ENCODE results near the gene BANP. TPM values are rescaled to one million over a fixed set of nuclear protein-coding genes. Genes with fewer than 3 reads are reported as not detected.
"Not testable (repeated sequence)": the region's sequence is repeated elsewhere in the genome, so short reads cannot be mapped to it uniquely, and the experiment has no call there.

BANP gene
- total and polyA plus RNA-seq, 2 donors (not counting 3 experiments of a cell fraction or from before 2014, with no cell fraction given): 22.4 to 33.8 TPM

- CTCF ChIA-PET; H3K9me1 ChIP-seq (replicated peaks; ENCODE audit: control insufficient read depth, extremely low read depth, insufficient read depth, low read length); H4K20me1 ChIP-seq (replicated peaks; ENCODE audit: control insufficient read depth, extremely low read depth, insufficient read depth, low read length); H2AFZ ChIP-seq (ENCODE audit: low read depth, low read length); H3K79me2 ChIP-seq (ENCODE audit: control insufficient read depth, insufficient read depth, low read length); H3K9ac ChIP-seq (replicated peaks; ENCODE audit: extremely low read depth, insufficient read depth, low read length); H3K4me3 ChIP-seq (replicated peaks in 1 of 3; ENCODE audit: insufficient read depth in 1 of 3, low read depth in 1 of 3, low read length in 3 of 3); BruUV-seq (replicated peaks); H3K27ac ChIP-seq (ENCODE audit: insufficient read depth, low read depth, low read length); H3K4me1 ChIP-seq (ENCODE audit: control insufficient read depth, extremely low read depth, insufficient read depth, low read length); H3K36me3 ChIP-seq (ENCODE audit: control insufficient read depth in 2 of 2, extremely low read depth in 1 of 2, insufficient read depth in 2 of 2, low read length in 2 of 2); H3K27me3 ChIP-seq (ENCODE audit: control insufficient read depth in 2 of 2, insufficient read depth in 2 of 2, low read length in 2 of 2); POLR2A ChIA-PET; DNase-seq (ENCODE audit: low read depth, low spot score); FAIRE-seq; dilution Hi-C loops (cut with MboI; ENCODE audit: extremely low pct_ligation_motif_present, low sequenced_read_pairs); H3K9me3 ChIP-seq (replicated peaks; ENCODE audit: control insufficient read depth, insufficient read depth, low read length); H3K4me2 ChIP-seq (ENCODE audit: insufficient read depth, low read length); intact Hi-C loops (cut with micrococcal nuclease): not testable (repeated sequence)
Measured at GRCh38 chr16:88111976-88112375, 160.7 kb downstream of the BANP start.

DNA sequence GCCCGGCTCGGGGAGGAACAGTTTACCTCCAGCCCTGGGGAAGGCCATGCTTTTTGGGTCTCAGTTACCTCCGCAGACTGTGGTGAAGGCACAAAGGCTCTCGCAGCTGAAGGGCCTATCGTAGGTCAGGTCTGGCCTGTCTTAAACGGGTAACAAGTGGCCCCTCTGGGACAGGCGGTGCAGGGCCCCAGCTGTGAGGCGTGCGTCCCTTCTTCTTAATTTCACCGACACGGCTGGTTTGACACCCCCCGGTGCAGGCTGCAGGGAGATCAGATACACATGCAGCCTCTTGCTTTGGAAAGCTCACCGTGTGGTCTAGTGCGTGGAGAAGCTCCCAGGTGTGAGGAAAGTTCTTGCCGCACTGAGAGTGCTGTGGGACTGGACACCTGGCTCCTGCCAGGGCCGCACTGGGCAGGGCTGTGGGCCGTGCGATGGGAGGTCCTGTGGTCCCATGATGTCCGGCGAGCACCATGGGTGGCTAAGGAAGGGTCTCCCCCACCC, 162.4 kb downstream of the BANP start:
- Histone ChIP-seq H3K27me3 (ENCODE audit: control insufficient read depth in 2 of 2, insufficient read depth in 2 of 2, low read length in 2 of 2) (no peaks in the 10 kb centered on the region), H3K27ac (ENCODE audit: insufficient read depth, low read depth, low read length) (no peak overlapping the region), H3K9me3 (replicated peaks; ENCODE audit: control insufficient read depth, insufficient read depth, low read length) (no peaks in the 10 kb centered on the region), H3K4me2 (ENCODE audit: insufficient read depth, low read length) (no peak overlapping the region), H4K20me1 (replicated peaks; ENCODE audit: control insufficient read depth, extremely low read depth, insufficient read depth, low read length) (no peaks in the 10 kb centered on the region), H2AFZ (ENCODE audit: low read depth, low read length) (no peak overlapping the region), H3K79me2 (ENCODE audit: control insufficient read depth, insufficient read depth, low read length) (no peaks in the 10 kb centered on the region), H3K9ac (replicated peaks; ENCODE audit: extremely low read depth, insufficient read depth, low read length) (no peak overlapping the region), H3K36me3 (ENCODE audit: control insufficient read depth in 2 of 2, extremely low read depth in 1 of 2, insufficient read depth in 2 of 2, low read length in 2 of 2) (no peaks in the 10 kb centered on the region), H3K9me1 (replicated peaks; ENCODE audit: control insufficient read depth, extremely low read depth, insufficient read depth, low read length) (no peaks in the 10 kb centered on the region), H3K4me1 (ENCODE audit: control insufficient read depth, extremely low read depth, insufficient read depth, low read length) (peaks cover 5% of the 10 kb centered on the region), H3K4me3 (replicated peaks in 1 of 3; ENCODE audit: insufficient read depth in 1 of 3, low read depth in 1 of 3, low read length in 3 of 3) (no peak overlapping the region)
- FAIRE-seq: no peak
- DNase-seq (ENCODE audit: low read depth, low spot score): no peak
- dilution Hi-C loops (cut with MboI; ENCODE audit: extremely low pct_ligation_motif_present, low sequenced_read_pairs): no loop called here
- intact Hi-C loops (cut with micrococcal nuclease): no loop called here
- no peak for TF ChIP-seq GATA2 (IDR thresholded peaks at IDR 0.05; ENCODE audit: insufficient read depth, insufficient read length, low read depth, low read length)
- TF ChIP-seq JUN (IDR thresholded peaks at IDR 0.05; ENCODE audit: borderline replicate concordance, insufficient read depth, insufficient read length, low read depth): no peak
- TF ChIP-seq POLR2A (IDR thresholded peaks at IDR 0.05; ENCODE audit: low read depth, low read length): no peak
- TF ChIP-seq, protein P1, sequence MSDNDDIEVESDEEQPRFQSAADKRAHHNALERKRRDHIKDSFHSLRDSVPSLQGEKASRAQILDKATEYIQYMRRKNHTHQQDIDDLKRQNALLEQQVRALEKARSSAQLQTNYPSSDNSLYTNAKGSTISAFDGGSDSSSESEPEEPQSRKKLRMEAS (IDR thresholded peaks at IDR 0.05; ENCODE audit: insufficient read depth, insufficient read length): no peak
- TF ChIP-seq POLR2AphosphoS5 (IDR thresholded peaks at IDR 0.05; ENCODE audit: insufficient read depth, low read depth, low read length): no peak
- no peak for TF ChIP-seq FOS (IDR thresholded peaks at IDR 0.05; ENCODE audit: borderline replicate concordance, insufficient read depth, low read length)
- CTCF ChIA-PET: no interaction called here
- BruUV-seq (replicated peaks): no TSS peak
- POLR2A ChIA-PET: no interaction called here

DNA sequence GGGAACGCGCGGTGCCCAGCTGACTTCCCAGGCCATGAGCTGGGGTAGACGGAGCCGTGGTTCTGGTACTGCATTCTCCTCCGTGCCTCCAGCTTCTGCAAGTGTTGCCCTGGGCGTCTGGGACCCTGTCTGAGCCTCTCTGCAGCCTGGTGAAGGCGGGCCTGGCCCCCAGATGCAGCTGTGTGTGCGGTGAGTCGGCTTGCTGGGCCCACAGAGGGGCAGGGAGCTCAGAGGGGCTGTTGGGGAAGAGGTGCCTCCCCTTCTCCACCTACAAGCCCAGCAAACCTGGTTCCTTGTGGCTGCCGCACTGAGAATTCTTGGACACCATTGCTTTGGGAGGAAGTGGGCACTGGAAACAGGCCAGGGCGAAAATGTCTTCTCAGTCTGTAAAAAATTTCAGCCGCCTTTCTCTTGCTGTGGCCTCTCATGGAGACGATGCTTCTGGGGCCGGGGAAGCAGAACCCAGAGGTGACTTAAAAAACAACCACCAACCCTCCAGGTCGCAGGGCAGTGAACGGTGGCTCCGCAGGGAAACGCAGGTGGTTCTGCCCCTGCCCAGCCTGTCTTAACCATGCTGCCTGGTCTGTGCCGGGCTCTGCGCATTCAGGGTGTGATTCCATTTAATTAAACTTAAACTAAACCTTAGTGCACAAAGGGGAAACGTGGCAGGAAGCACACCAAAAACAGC, 163.5 kb downstream of the BANP start:
- BruUV-seq (replicated peaks); H3K79me2 ChIP-seq (ENCODE audit: control insufficient read depth, insufficient read depth, low read length); H3K4me3 ChIP-seq (replicated peaks in 1 of 3; ENCODE audit: insufficient read depth in 1 of 3, low read depth in 1 of 3, low read length in 3 of 3); H3K27ac ChIP-seq (ENCODE audit: insufficient read depth, low read depth, low read length); H2AFZ ChIP-seq (ENCODE audit: low read depth, low read length); H3K27me3 ChIP-seq (ENCODE audit: control insufficient read depth in 2 of 2, insufficient read depth in 2 of 2, low read length in 2 of 2); CTCF ChIA-PET; H3K36me3 ChIP-seq (ENCODE audit: control insufficient read depth in 2 of 2, extremely low read depth in 1 of 2, insufficient read depth in 2 of 2, low read length in 2 of 2); FAIRE-seq; POLR2A ChIA-PET; H4K20me1 ChIP-seq (replicated peaks; ENCODE audit: control insufficient read depth, extremely low read depth, insufficient read depth, low read length); dilution Hi-C loops (cut with MboI; ENCODE audit: extremely low pct_ligation_motif_present, low sequenced_read_pairs); intact Hi-C loops (cut with micrococcal nuclease); H3K9me3 ChIP-seq (replicated peaks; ENCODE audit: control insufficient read depth, insufficient read depth, low read length); DNase-seq (ENCODE audit: low read depth, low spot score); H3K9ac ChIP-seq (replicated peaks; ENCODE audit: extremely low read depth, insufficient read depth, low read length); H3K9me1 ChIP-seq (replicated peaks; ENCODE audit: control insufficient read depth, extremely low read depth, insufficient read depth, low read length); H3K4me2 ChIP-seq (ENCODE audit: insufficient read depth, low read length): not testable (repeated sequence)
- peaks cover 12% of the 10 kb centered on the region for H3K4me1 ChIP-seq (ENCODE audit: control insufficient read depth, extremely low read depth, insufficient read depth, low read length)

Measured in endothelial cell of umbilical vein (primary cell).